ENCODE measurements around the gene LRMDA. TPM values are rescaled to one million over a fixed set of nuclear protein-coding genes. Genes with fewer than 3 reads are reported as not detected.

Gene LRMDA
- total RNA-seq, 1 donor from 2014 or later: 6.3 TPM

GRCh38 chr10:76031769-76032699 is 600.6 kb downstream of the LRMDA start:
- no peak for DNase-seq

GRCh38 chr10:76032700-76033039 is 601.2 kb downstream of the LRMDA start:
- DNase-seq: no peak

GRCh38 chr10:76033457-76034196 is 602.2 kb downstream of the LRMDA start:
- DNase-seq: peak; percentile 13

GRCh38 chr10:76034353-76035205 is 603.2 kb downstream of the LRMDA start:
- peak; percentile 35 for DNase-seq

- DNase-seq: no peak
Observed at GRCh38 chr10:76035206-76036110, 604.0 kb downstream of the LRMDA start.

GRCh38 chr10:76036111-76036940 is 604.9 kb downstream of the LRMDA start:
- DNase-seq: peak; percentile 86

- no peak for DNase-seq
Observed at GRCh38 chr10:76036962-76037361, 605.5 kb downstream of the LRMDA start.

- DNase-seq: no peak
Observed at GRCh38 chr10:76037531-76038155, 606.2 kb downstream of the LRMDA start.

- no peak for DNase-seq
Observed at GRCh38 chr10:76038696-76039095, 607.3 kb downstream of the LRMDA start.

- no peak for DNase-seq
Observed at GRCh38 chr10:76040107-76040829, 608.8 kb downstream of the LRMDA start.

GRCh38 chr10:76040830-76041220 is 609.4 kb downstream of the LRMDA start:
- no peak for DNase-seq

- peak; percentile 66 for DNase-seq
Observed at GRCh38 chr10:76041551-76041950, 610.1 kb downstream of the LRMDA start.

- no peak for DNase-seq
Observed at GRCh38 chr10:76043261-76043660, 611.8 kb downstream of the LRMDA start.

- no peak for DNase-seq
Observed at GRCh38 chr10:76044751-76045150, 613.3 kb downstream of the LRMDA start.

- DNase-seq: no peak
Observed at GRCh38 chr10:76045174-76045573, 613.8 kb downstream of the LRMDA start.

GRCh38 chr10:76047521-76047920 is 616.1 kb downstream of the LRMDA start:
- no peak for DNase-seq

- DNase-seq: no peak
Observed at GRCh38 chr10:76049581-76050290, 618.3 kb downstream of the LRMDA start.

- no peak for DNase-seq
Observed at GRCh38 chr10:76050291-76050625, 618.8 kb downstream of the LRMDA start.
